Measurements from ENCODE around the gene AOPEP. TPM values are rescaled to one million over a fixed set of nuclear protein-coding genes. Genes with fewer than 3 reads are reported as not detected.

AOPEP gene
- total and polyA plus RNA-seq, 2 of the 13 experiments (the other 11 are each of a cell fraction or from before 2014, with no cell fraction given) = 22.2 to 41.6 TPM

GRCh38 chr9:95021166-95021886, 294.8 kb downstream of the AOPEP start (continued):
- TF ChIP-seq ZNF280B (CRISPR knock-in tag; IDR thresholded peaks at IDR 0.05; ENCODE audit: borderline replicate concordance) (no peak), ZNF687 (CRISPR knock-in tag; IDR thresholded peaks at IDR 0.05) (peak; percentile 33; the same call in 1 of the 2 replicates), TSC22D2 (CRISPR knock-in tag; IDR thresholded peaks at IDR 0.05; ENCODE audit: borderline replicate concordance) (no peak), ZNF558 (CRISPR knock-in tag; IDR thresholded peaks at IDR 0.05; ENCODE audit: borderline replicate concordance) (no peak), NFKB2 (CRISPR knock-in tag; IDR thresholded peaks at IDR 0.05; ENCODE audit: borderline replicate concordance) (no peak), KDM5B (CRISPR knock-in tag; IDR thresholded peaks at IDR 0.05; ENCODE audit: borderline replicate concordance) (no peak)
- TF ChIP-seq, protein P1, sequence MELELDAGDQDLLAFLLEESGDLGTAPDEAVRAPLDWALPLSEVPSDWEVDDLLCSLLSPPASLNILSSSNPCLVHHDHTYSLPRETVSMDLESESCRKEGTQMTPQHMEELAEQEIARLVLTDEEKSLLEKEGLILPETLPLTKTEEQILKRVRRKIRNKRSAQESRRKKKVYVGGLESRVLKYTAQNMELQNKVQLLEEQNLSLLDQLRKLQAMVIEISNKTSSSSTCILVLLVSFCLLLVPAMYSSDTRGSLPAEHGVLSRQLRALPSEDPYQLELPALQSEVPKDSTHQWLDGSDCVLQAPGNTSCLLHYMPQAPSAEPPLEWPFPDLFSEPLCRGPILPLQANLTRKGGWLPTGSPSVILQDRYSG (CRISPR knock-in tag; IDR thresholded peaks at IDR 0.05) = no peak
- TF ChIP-seq, protein P2, sequence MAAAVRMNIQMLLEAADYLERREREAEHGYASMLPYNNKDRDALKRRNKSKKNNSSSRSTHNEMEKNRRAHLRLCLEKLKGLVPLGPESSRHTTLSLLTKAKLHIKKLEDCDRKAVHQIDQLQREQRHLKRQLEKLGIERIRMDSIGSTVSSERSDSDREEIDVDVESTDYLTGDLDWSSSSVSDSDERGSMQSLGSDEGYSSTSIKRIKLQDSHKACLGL (CRISPR knock-in tag; IDR thresholded peaks at IDR 0.05) = no peak
